HCT116 (cell line): ENCODE results near the gene ROR2. TPM values are rescaled to one million over a fixed set of nuclear protein-coding genes. Genes with fewer than 3 reads are reported as not detected.

Experiments used
- ATAC-seq: fragments of 200-7000 bp; cut with Tn5 transposase; 2 replicates; pipeline ENCODE4 v1.9.1; 2020; ENCODE audit warnings: mild to moderate bottlenecking, moderate library complexity
- BruUV-seq: library from RNA; stranded (reverse); fragments of 400-500 nt; replicated peaks from 2 replicates; lab custom pipeline; 2021; lab: Mats Ljungman, UMichigan
- CTCF ChIA-PET: fragments of 300-600 bp; sonication (Branson Sonifier 250); formaldehyde crosslinking; loops from one replicate; lab custom pipeline; 2021; ENCODE audit warnings: antibody characterized with exemption; lab: Charles Lee
- POLR2A ChIA-PET: fragments of 300-600, 350-600 bp; sonication (Branson Sonifier 250); formaldehyde crosslinking; loops from one replicate; lab custom pipeline; 2021; ENCODE audit warnings: antibody characterized with exemption; lab: Charles Lee
- RAD21 ChIA-PET, 2 experiments: fragments of 300-600 bp; sonication (Branson Sonifier 250); formaldehyde crosslinking; loops; one replicate each; lab custom pipeline; 2023; ENCODE audit warnings: low total read pairs in 2 of 2; ENCODE audit not compliant: uncharacterized antibody in 2 of 2, unreplicated experiment in 2 of 2, low non-redundant PET in 1 of 2; lab: Charles Lee
- DNase-seq: peaks from one replicate; pipeline ENCODE4 v3.0.0-alpha.2; 2010; ENCODE audit warnings: low read depth, low spot score
- H2AFZ ChIP-seq: fragments of 200-600 bp; shearing (Covaris generic), sonication (generic); 2 replicates; pipeline ENCODE4 v1.6.1; 2017; ENCODE audit warnings: low read depth, mixed run types, mixed read lengths, antibody characterized with exemption, low read length; ENCODE audit not compliant: poor library complexity, severe bottlenecking
- H3K27ac ChIP-seq: 2 replicates; pipeline ENCODE4 v1.5.1; 2012; ENCODE audit warnings: low read depth, low read length
- H3K27me3 ChIP-seq: fragments of 200-600 bp; sonication (generic); 2 replicates; pipeline ENCODE4 v1.6.1; 2016; ENCODE audit warnings: mixed run types, low read length, mixed read lengths; ENCODE audit not compliant: insufficient read depth
- H3K36me3 ChIP-seq, 2 experiments: fragments of 200-500 bp in 1 of 2; fragments of 200-600 bp in 1 of 2; sonication (Bioruptor generic) in 1 of 2; sonication (generic) in 1 of 2; 2 replicates each; pipeline versions ENCODE4 v1.5.1 to v1.6.1; 2014 to 2016; ENCODE audit warnings: low read length in 2 of 2, inconsistent platforms in 1 of 2, mixed read lengths in 1 of 2, mixed run types in 1 of 2; ENCODE audit not compliant: insufficient read depth in 2 of 2, control insufficient read depth in 1 of 2
- H3K4me1 ChIP-seq, 2 experiments: fragments of 200-600 bp in 1 of 2; sonication (generic) in 1 of 2; 2 replicates each; pipeline versions ENCODE4 v1.5.1 to v1.6.1; 2012 to 2017; ENCODE audit warnings: low read length in 2 of 2, inconsistent platforms in 1 of 2, mild to moderate bottlenecking in 1 of 2, mixed read lengths in 1 of 2, mixed run types in 1 of 2, moderate library complexity in 1 of 2; ENCODE audit not compliant: insufficient read depth in 2 of 2, control insufficient read depth in 1 of 2
- H3K4me2 ChIP-seq: fragments of 200-600 bp; sonication (generic); 2 replicates; pipeline ENCODE4 v1.6.1; 2017; ENCODE audit warnings: mixed run types, low read length, mixed read lengths
- H3K4me3 ChIP-seq, 2 experiments: fragments of 200-600 bp in 1 of 2; sonication (generic) in 1 of 2; replicated peaks in 1 of 2; 2 replicates each; pipeline ENCODE4 v1.5.1; 2011 to 2016; ENCODE audit warnings: low read length in 2 of 2, control low read depth in 1 of 2, low read depth in 1 of 2, mild to moderate bottlenecking in 1 of 2, mixed read lengths in 1 of 2, mixed run types in 1 of 2
- H3K79me2 ChIP-seq: fragments of 200-600 bp; sonication (generic); 2 replicates; pipeline ENCODE4 v1.6.1; 2017; ENCODE audit warnings: mild to moderate bottlenecking, mixed run types, low read length, moderate library complexity, mixed read lengths; ENCODE audit not compliant: insufficient read depth
- H3K9ac ChIP-seq: fragments of 200-600 bp; sonication (generic); 2 replicates; pipeline ENCODE4 v1.6.1; 2016; ENCODE audit warnings: low read length, mixed read lengths
- H3K9me2 ChIP-seq: fragments of 200-600 bp; sonication (generic), shearing (Covaris generic); 2 replicates; pipeline ENCODE4 v1.6.1; 2017; ENCODE audit warnings: mixed run types, mild to moderate bottlenecking, moderate library complexity; ENCODE audit not compliant: insufficient read depth
- H3K9me3 ChIP-seq, 2 experiments: fragments of 200-500 bp in 1 of 2; fragments of 200-600 bp in 1 of 2; sonication (Bioruptor generic) in 1 of 2; sonication (generic) in 1 of 2; 2 replicates each; pipeline ENCODE4 v1.6.1; 2014 to 2017; ENCODE audit warnings: low read length in 2 of 2, mixed read lengths in 2 of 2, inconsistent platforms in 1 of 2, low read depth in 1 of 2, mild to moderate bottlenecking in 1 of 2, mixed run types in 1 of 2, moderate library complexity in 1 of 2; ENCODE audit not compliant: control insufficient read depth in 1 of 2, insufficient read depth in 1 of 2
- H4K20me1 ChIP-seq: fragments of 200-600 bp; sonication (generic), shearing (Covaris generic); 2 replicates; pipeline ENCODE4 v1.6.1; 2017; ENCODE audit warnings: mixed run types, mild to moderate bottlenecking, moderate library complexity; ENCODE audit not compliant: insufficient read depth
- CBX3 ChIP-seq: IDR thresholded peaks from 2 replicates; pipeline ENCODE4 v1.6.1; 2012; ENCODE audit warnings: low read depth
- EZH2phosphoT487 ChIP-seq: fragments of 200-600 bp; IDR thresholded peaks from 2 replicates; pipeline ENCODE4 v1.6.1; 2018; ENCODE audit warnings: antibody characterized with exemption, borderline replicate concordance
- POLR2A ChIP-seq: IDR thresholded peaks from 2 replicates; pipeline ENCODE4 v1.7.0; 2011; ENCODE audit warnings: borderline replicate concordance; ENCODE audit not compliant: insufficient read depth, insufficient read length; ENCODE audit errors: extremely low read depth
- POLR2AphosphoS5 ChIP-seq: IDR thresholded peaks from 2 replicates; pipeline ENCODE4 v1.6.1; 2011; ENCODE audit warnings: mild to moderate bottlenecking, low read depth, low read length, moderate library complexity
- SP1 ChIP-seq: IDR thresholded peaks from 2 replicates; pipeline ENCODE4 v1.6.1; 2012; ENCODE audit warnings: low read depth
- TCF7L2 ChIP-seq: IDR thresholded peaks from 2 replicates; pipeline ENCODE4 v1.7.0; 2011; ENCODE audit warnings: borderline replicate concordance, inconsistent platforms; ENCODE audit not compliant: insufficient read depth, insufficient read length; ENCODE audit errors: extremely low read depth
- YY1 ChIP-seq: IDR thresholded peaks from 2 replicates; pipeline ENCODE4 v1.6.1; 2011; ENCODE audit warnings: low read length, low read depth, moderate library complexity, mild to moderate bottlenecking; ENCODE audit not compliant: insufficient replicate concordance; ENCODE audit errors: extremely low read depth
- ZBTB33 ChIP-seq: IDR thresholded peaks from 2 replicates; pipeline ENCODE4 v1.6.1; 2011; ENCODE audit warnings: mild to moderate bottlenecking, low read length, moderate library complexity; ENCODE audit not compliant: insufficient replicate concordance; ENCODE audit errors: extremely low read depth
- ZFX ChIP-seq: fragments of 450-650 bp; IDR thresholded peaks from 2 replicates; pipeline ENCODE4 v1.6.1; 2017
- intact Hi-C: fragments of 100-400 bp; cut with micrococcal nuclease; formaldehyde crosslinking; loops from 2 replicates; pipeline ENCODE4 v1.10.0; 2022
- total RNA-seq: library from RNA; stranded (reverse); gene quantifications from one replicate; pipeline ENCODE4 v1.2.1, GENCODE V29; 2021; ENCODE audit not compliant: unreplicated experiment

Gene ROR2
- total RNA-seq, 1 experiment from 2014 or later: 15.7 TPM

GRCh38 chr9:91572044-91572443 lies 378.0 kb downstream of the ROR2 start:
- Histone ChIP-seq H3K27me3 (0 out of 2 replicates have a peak, but pooled peaks cover 9% of the 10 kb centered on the region), H3K9me2 (no peaks in the 10 kb centered on the region), H3K27ac (no peak overlapping the region), H3K4me1 (peaks cover 0 to 3% of the 10 kb centered on the region in 2 experiments; a peak in 1 of 4 replicates), H3K4me2 (no peak overlapping the region), H3K4me3 (no peak overlapping the region), H3K36me3 (no peaks in the 10 kb centered on the region), H3K79me2 (no peaks in the 10 kb centered on the region), H2AFZ (no peak overlapping the region), H4K20me1 (no peaks in the 10 kb centered on the region), H3K9ac (no peak overlapping the region), H3K9me3 (no peaks in the 10 kb centered on the region)
- ChIA-PET RAD21 (no interaction called here), POLR2A (no interaction called here), CTCF (no interaction called here)
- intact Hi-C loops: no loop called here
- no TSS peak for BruUV-seq
- ATAC-seq: no peak
- no peak for DNase-seq
- TF ChIP-seq TCF7L2 (no peak), POLR2AphosphoS5 (no peak), CBX3 (no peak), POLR2A (no peak), ZBTB33 (no peak), ZFX (no peak), YY1 (no peak), SP1 (no peak), EZH2phosphoT487 (no peak)
